H9 (cell line): ENCODE data around the gene SPZ1. TPM values are rescaled to one million over a fixed set of nuclear protein-coding genes. Genes with fewer than 3 reads are reported as not detected.

Experiments used
- DNase-seq: peaks from one replicate; pipeline ENCODE4 v3.0.0-alpha.2; 2017
- H2AFZ ChIP-seq: one replicate; pipeline ENCODE4 v1.6.1; 2013; ENCODE audit warnings: mild to moderate bottlenecking, low read length, control low read depth, moderate library complexity
- H2AK5ac ChIP-seq: 2 replicates; pipeline ENCODE4 v1.6.1; 2013; ENCODE audit warnings: low read length, control low read depth, mixed read lengths; ENCODE audit not compliant: insufficient read length
- H2BK120ac ChIP-seq: one replicate; pipeline ENCODE4 v1.6.1; 2013; ENCODE audit warnings: low read depth, mild to moderate bottlenecking, low read length, control low read depth, inconsistent platforms; ENCODE audit not compliant: poor library complexity, severe bottlenecking
- H2BK12ac ChIP-seq: 2 replicates; pipeline ENCODE4 v1.6.1; 2013; ENCODE audit warnings: low read length, control low read depth, mixed read lengths, low read depth; ENCODE audit not compliant: insufficient read length
- H2BK15ac ChIP-seq: 2 replicates; pipeline ENCODE4 v1.6.1; 2013; ENCODE audit warnings: low read depth, low read length, control low read depth
- H2BK20ac ChIP-seq: one replicate; pipeline ENCODE4 v1.6.1; 2013; ENCODE audit warnings: low read depth, mild to moderate bottlenecking, low read length, control low read depth, inconsistent platforms; ENCODE audit not compliant: poor library complexity, severe bottlenecking
- H2BK5ac ChIP-seq: 2 replicates; pipeline ENCODE4 v1.6.1; 2013; ENCODE audit warnings: low read length, control low read depth, mixed read lengths; ENCODE audit not compliant: insufficient read length
- H3K14ac ChIP-seq: 2 replicates; pipeline ENCODE4 v1.6.1; 2013; ENCODE audit warnings: low read length, control low read depth; ENCODE audit not compliant: insufficient read depth
- H3K18ac ChIP-seq: 2 replicates; pipeline ENCODE4 v1.6.1; 2013; ENCODE audit warnings: low read depth, mild to moderate bottlenecking, mixed read lengths, low read length, control low read depth; ENCODE audit not compliant: insufficient read length
- H3K23ac ChIP-seq: 2 replicates; pipeline ENCODE4 v1.6.1; 2013; ENCODE audit warnings: low read length, control low read depth, mixed read lengths, low read depth; ENCODE audit not compliant: insufficient read length
- H3K23me2 ChIP-seq: 2 replicates; pipeline ENCODE4 v1.6.1; 2013; ENCODE audit warnings: low read depth, mild to moderate bottlenecking, mixed read lengths, low read length, control low read depth; ENCODE audit not compliant: insufficient read length, poor library complexity, severe bottlenecking
- H3K27ac ChIP-seq: 2 replicates; pipeline ENCODE4 v1.5.1; 2013; ENCODE audit warnings: low read length, control low read depth, mixed read lengths, low read depth; ENCODE audit not compliant: insufficient read length
- H3K27me3 ChIP-seq: 2 replicates; pipeline ENCODE4 v1.6.1; 2013; ENCODE audit warnings: low read length, control low read depth, inconsistent platforms; ENCODE audit not compliant: insufficient read depth
- H3K4ac ChIP-seq: 2 replicates; pipeline ENCODE4 v1.6.1; 2013; ENCODE audit warnings: low read depth, mild to moderate bottlenecking, control low read depth, inconsistent platforms, low read length, moderate library complexity
- H3K4me1 ChIP-seq: 2 replicates; pipeline ENCODE4 v1.6.1; 2013; ENCODE audit warnings: low read length, control low read depth, inconsistent platforms; ENCODE audit not compliant: insufficient read depth
- H3K4me2 ChIP-seq: 2 replicates; pipeline ENCODE4 v1.6.1; 2013; ENCODE audit warnings: low read length, control low read depth, mixed read lengths; ENCODE audit not compliant: insufficient read length, insufficient read depth
- H3K56ac ChIP-seq: 2 replicates; pipeline ENCODE4 v1.6.1; 2013; ENCODE audit warnings: low read depth, mild to moderate bottlenecking, mixed read lengths, low read length, control low read depth; ENCODE audit not compliant: insufficient read length
- H3K79me1 ChIP-seq: 2 replicates; pipeline ENCODE4 v1.6.1; 2013; ENCODE audit warnings: low read depth, mild to moderate bottlenecking, moderate library complexity, low read length, control low read depth, inconsistent platforms; ENCODE audit not compliant: insufficient read depth, poor library complexity, severe bottlenecking
- H3K79me2 ChIP-seq: 2 replicates; pipeline ENCODE4 v1.6.1; 2013; ENCODE audit warnings: low read length, control low read depth, inconsistent platforms; ENCODE audit not compliant: insufficient read depth
- H3K9ac ChIP-seq: 2 replicates; pipeline ENCODE4 v1.6.1; 2013; ENCODE audit warnings: low read length, control low read depth, mixed read lengths; ENCODE audit not compliant: insufficient read length; ENCODE audit errors: extremely low read depth
- H3K9me3 ChIP-seq: one replicate; pipeline ENCODE4 v1.6.1; 2013; ENCODE audit warnings: low read depth, low read length, inconsistent platforms; ENCODE audit not compliant: control insufficient read depth
- H3T11ph ChIP-seq: one replicate; pipeline ENCODE4 v1.6.1; 2013; ENCODE audit warnings: mild to moderate bottlenecking, low read length, control low read depth, inconsistent platforms
- H4K20me1 ChIP-seq: one replicate; pipeline ENCODE4 v1.6.1; 2013; ENCODE audit not compliant: control insufficient read depth, insufficient read length, insufficient read depth
- H4K5ac ChIP-seq: 2 replicates; pipeline ENCODE4 v1.6.1; 2013; ENCODE audit warnings: low read depth, mild to moderate bottlenecking, mixed read lengths, low read length, control low read depth; ENCODE audit not compliant: insufficient read length
- H4K8ac ChIP-seq: replicated peaks from 2 replicates; pipeline ENCODE4 v1.6.1; 2013; ENCODE audit warnings: low read length, control low read depth, mixed read lengths, low read depth; ENCODE audit not compliant: insufficient read length
- H4K91ac ChIP-seq: 2 replicates; pipeline ENCODE4 v1.6.1; 2013; ENCODE audit warnings: low read depth, mild to moderate bottlenecking, moderate library complexity, mixed read lengths, low read length, control low read depth; ENCODE audit not compliant: insufficient read length
- H3K27ac Mint-ChIP-seq, 3 experiments: 2 replicates in 2 of 3; 3 replicates in 1 of 3; pipeline ENCODE4 v1.8.0; 2020 to 2021; ENCODE audit warnings: mixed read lengths in 3 of 3, mild to moderate bottlenecking in 1 of 3, moderate library complexity in 1 of 3
- H3K27me3 Mint-ChIP-seq: 2 replicates; pipeline ENCODE4 v1.8.0; 2021; ENCODE audit warnings: low read depth, mild to moderate bottlenecking, moderate library complexity, mixed read lengths
- H3K36me3 Mint-ChIP-seq, 3 experiments: 2 replicates in 2 of 3; 3 replicates in 1 of 3; pipeline ENCODE4 v1.8.0; 2020 to 2021; ENCODE audit warnings: low read depth in 3 of 3, mixed read lengths in 3 of 3; ENCODE audit not compliant: insufficient read depth in 1 of 3
- H3K4me1 Mint-ChIP-seq, 2 experiments: 2 replicates each; pipeline ENCODE4 v1.8.0; 2020; ENCODE audit warnings: mixed read lengths in 2 of 2
- H3K4me3 Mint-ChIP-seq, 2 experiments: 2 replicates in 1 of 2; 3 replicates in 1 of 2; pipeline ENCODE4 v1.8.0; 2020 to 2021; ENCODE audit warnings: mild to moderate bottlenecking in 2 of 2, mixed read lengths in 2 of 2, moderate library complexity in 1 of 2
- H3K9me3 Mint-ChIP-seq, 2 experiments: 2 replicates in 1 of 2; 3 replicates in 1 of 2; pipeline ENCODE4 v1.8.0; 2020; ENCODE audit warnings: mild to moderate bottlenecking in 2 of 2, mixed read lengths in 2 of 2, moderate library complexity in 1 of 2
- WGBS: extraction: QIAGEN DNeasy Blood & Tissue Kit; methylation state at CpG from one replicate; pipeline ENCODE4 v1.1.7; 2013; ENCODE audit warnings: missing lambda C conversion rate, low lambda C conversion rate, mixed read lengths; ENCODE audit not compliant: insufficient read length; ENCODE audit errors: extremely low coverage; 5-methylcytosine and 5-hydroxymethylcytosine counted together
- total RNA-seq: library from RNA; stranded (reverse); gene quantifications from 2 replicates; pipeline ENCODE4 v1.2.1, GENCODE V29; 2021
- TF ChIP-seq, protein P1 (sequence below): fragments of 200-600 bp; sonication (generic); conservative IDR thresholded peaks from 3 replicates; pipeline ENCODE4 v1.8.0; 2021; ENCODE audit warnings: antibody characterized with exemption, mild to moderate bottlenecking

SPZ1 gene
- total RNA-seq, 1 experiment from 2014 or later = not detected

DNA sequence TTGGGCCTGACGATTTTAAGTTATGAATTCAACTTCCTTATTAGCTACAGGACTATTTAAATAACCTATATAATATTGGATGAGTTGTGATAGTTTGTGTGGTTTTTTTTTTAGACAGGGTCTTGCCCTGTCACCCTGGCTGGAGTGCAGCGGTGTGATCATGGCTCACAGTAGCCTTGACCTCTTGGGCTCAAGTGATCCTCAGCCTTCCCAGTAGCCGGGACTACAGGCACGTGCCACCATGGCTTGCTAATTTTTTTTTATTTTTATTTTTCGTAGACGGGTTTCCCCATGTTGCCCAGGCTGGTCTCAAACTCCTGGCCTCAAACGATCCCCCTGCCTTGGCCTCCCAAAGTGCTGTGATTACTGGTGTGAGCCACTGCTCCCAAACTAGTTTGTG, 17.6 kb downstream of the SPZ1 start:
- H3K4ac ChIP-seq = no peak overlapping the region
- H3T11ph ChIP-seq = no peak overlapping the region
- WGBS = no CpG with 5 or more reads among the region's 7 CpGs
- no peak overlapping the region for H2BK15ac ChIP-seq
- TF ChIP-seq, protein P1, sequence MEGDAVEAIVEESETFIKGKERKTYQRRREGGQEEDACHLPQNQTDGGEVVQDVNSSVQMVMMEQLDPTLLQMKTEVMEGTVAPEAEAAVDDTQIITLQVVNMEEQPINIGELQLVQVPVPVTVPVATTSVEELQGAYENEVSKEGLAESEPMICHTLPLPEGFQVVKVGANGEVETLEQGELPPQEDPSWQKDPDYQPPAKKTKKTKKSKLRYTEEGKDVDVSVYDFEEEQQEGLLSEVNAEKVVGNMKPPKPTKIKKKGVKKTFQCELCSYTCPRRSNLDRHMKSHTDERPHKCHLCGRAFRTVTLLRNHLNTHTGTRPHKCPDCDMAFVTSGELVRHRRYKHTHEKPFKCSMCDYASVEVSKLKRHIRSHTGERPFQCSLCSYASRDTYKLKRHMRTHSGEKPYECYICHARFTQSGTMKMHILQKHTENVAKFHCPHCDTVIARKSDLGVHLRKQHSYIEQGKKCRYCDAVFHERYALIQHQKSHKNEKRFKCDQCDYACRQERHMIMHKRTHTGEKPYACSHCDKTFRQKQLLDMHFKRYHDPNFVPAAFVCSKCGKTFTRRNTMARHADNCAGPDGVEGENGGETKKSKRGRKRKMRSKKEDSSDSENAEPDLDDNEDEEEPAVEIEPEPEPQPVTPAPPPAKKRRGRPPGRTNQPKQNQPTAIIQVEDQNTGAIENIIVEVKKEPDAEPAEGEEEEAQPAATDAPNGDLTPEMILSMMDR = no peak
- H3K56ac ChIP-seq = no peak overlapping the region
- H3K9ac ChIP-seq = no peak overlapping the region
- H3K4me3 Mint-ChIP-seq = no peak overlapping the region
- no peaks in the 10 kb centered on the region for H3K4me1 Mint-ChIP-seq
- H4K5ac ChIP-seq = no peak overlapping the region
- H2BK20ac ChIP-seq = no peak overlapping the region
- H2AK5ac ChIP-seq = no peak overlapping the region
- H3K27ac Mint-ChIP-seq = no peak overlapping the region
- H4K8ac ChIP-seq = no peak overlapping the region
- H3K23ac ChIP-seq = no peak overlapping the region
- no peak overlapping the region for H4K91ac ChIP-seq
- H2AFZ ChIP-seq = no peak overlapping the region
- H4K20me1 ChIP-seq = no peaks in the 10 kb centered on the region
- H3K9me3 Mint-ChIP-seq = no peaks in the 10 kb centered on the region
- H2BK120ac ChIP-seq = no peak overlapping the region
- no peak overlapping the region for H3K18ac ChIP-seq
- no peak overlapping the region for H2BK5ac ChIP-seq
- H3K4me1 ChIP-seq = no peaks in the 10 kb centered on the region
- H3K79me1 ChIP-seq = no peaks in the 10 kb centered on the region
- no peak overlapping the region for H3K4me2 ChIP-seq
- H3K36me3 Mint-ChIP-seq = no peaks in the 10 kb centered on the region
- H3K27me3 ChIP-seq = no peaks in the 10 kb centered on the region
- H3K27me3 Mint-ChIP-seq = no peaks in the 10 kb centered on the region; the same call in 1 of the 2 replicates
- H3K23me2 ChIP-seq = no peaks in the 10 kb centered on the region
- H3K9me3 ChIP-seq = no peaks in the 10 kb centered on the region
- H3K79me2 ChIP-seq = no peaks in the 10 kb centered on the region
- no peak overlapping the region for H2BK12ac ChIP-seq
- H3K27ac ChIP-seq = no peak overlapping the region
- DNase-seq = no peak
- H3K14ac ChIP-seq = no peak overlapping the region
